ENCODE measurements around the gene LSM8.
A peak's percentile ranks its signal among the peaks of the same experiment; 100 is the strongest.
"Not testable (repeated sequence)": the region's sequence is repeated elsewhere in the genome, so short reads cannot be mapped to it uniquely, and the experiment has no call there.

The LSM8 gene

DNA sequence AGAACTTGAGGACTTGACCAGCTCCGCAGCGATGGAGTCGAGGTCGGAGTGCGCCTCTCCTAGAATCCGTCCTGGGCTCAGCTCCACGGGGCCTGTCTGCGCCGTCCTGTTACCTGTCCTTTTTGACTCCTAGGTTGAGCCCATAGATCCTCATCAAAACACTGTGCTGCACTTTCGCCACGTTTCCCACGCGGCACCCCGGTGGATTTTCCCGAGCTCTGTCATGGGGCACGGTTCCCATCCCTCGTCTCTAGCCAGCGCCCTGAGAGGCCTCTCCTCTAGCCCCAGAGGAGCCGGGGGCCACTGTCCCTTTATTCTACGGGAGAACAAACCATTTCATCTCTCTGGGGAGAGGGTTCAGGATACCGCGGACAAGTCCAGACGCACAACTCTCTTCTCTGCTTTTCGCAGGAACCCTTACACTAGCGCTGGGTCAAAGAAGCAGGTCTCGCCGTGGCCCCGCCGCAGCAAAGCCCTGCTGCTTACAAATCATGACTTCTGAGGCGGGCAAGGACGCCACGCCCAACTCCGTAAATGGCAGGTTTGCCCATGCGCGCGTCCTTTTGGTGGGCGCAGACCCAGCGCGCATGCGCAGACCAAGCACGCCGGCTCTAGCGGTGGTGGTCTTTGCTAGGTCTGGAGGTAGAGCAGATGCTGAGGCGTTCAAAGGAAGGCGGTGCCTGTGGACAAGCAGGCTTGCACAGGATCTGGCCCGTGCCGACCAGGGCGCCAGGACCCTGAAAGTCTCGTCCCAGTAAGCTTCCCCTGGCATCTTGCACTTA is 30.3 kb downstream of the LSM8 start:
- peak; percentile 77 to 83 for DNase-seq

DNA sequence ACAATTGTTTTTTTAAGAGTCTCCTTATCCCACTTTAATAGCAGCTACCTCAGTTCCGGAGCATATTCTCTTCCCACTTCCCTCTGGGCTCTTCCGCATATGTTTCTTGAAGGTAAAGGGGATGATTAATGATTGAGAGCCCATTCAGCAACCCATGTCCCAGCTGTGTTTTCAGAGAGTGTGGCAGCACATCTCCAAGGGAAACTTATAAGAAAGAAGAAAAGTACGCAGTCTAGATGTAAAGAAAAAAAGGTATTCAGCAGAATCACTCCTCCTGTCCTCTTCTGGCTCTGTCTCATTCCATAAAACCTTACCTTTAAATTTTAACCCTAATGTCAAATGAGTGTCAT is 30.8 kb downstream of the LSM8 start:
- DNase-seq = no peak

GRCh38 chr7:118217210-118217619 is 33.3 kb downstream of the LSM8 start:
- DNase-seq = no peak

GRCh38 chr7:118218413-118219156 is 34.6 kb downstream of the LSM8 start:
- DNase-seq = no peak

DNA sequence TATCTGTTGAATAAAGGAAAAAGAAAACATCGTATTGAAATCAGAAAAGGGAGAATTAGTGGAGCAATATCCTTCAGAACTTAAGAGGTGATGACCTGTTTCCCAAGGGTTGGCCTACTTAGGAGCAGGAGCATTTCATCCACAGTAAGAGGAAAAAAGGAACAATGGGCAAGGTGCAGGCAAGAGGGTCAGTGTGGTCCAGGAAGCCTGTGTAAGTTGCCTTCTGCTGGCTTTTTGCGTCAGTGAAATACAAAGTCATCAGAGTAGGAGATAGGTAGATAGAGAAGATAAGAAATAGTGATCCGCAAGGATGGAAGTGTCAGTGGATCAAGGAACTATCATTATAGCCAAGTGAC is 35.2 kb downstream of the LSM8 start:
- DNase-seq = no peak

DNA sequence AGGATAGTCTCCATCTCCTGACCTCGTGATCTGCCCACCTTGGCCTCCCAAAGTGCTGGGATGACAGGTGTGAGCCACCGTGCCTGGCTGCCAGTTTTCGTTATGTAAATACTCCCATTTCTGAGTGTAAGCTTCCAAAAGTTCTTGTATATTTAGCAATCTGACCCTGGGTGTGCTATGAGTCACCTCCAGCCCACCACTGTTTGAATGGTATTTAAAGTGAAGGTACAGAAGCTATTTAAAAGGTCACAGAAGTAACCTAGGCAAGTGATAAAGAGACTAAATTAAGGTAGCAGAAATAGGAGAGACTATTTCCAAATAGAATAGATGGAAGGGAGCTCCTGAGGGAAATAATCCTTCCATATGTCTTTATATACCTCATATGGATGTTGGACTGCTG is 36.6 kb downstream of the LSM8 start:
- no peak for DNase-seq

GRCh38 chr7:118222591-118222990 is 38.6 kb downstream of the LSM8 start:
- no peak for DNase-seq

GRCh38 chr7:118224521-118224920 is 40.6 kb downstream of the LSM8 start, which contains the start of gene ANKRD7:
Gene ANKRD7, plus strand, starts transcription at chr7:118224704. Its CDS starts 127 bp downstream, at chr7:118224831.
- no peak for DNase-seq

DNA sequence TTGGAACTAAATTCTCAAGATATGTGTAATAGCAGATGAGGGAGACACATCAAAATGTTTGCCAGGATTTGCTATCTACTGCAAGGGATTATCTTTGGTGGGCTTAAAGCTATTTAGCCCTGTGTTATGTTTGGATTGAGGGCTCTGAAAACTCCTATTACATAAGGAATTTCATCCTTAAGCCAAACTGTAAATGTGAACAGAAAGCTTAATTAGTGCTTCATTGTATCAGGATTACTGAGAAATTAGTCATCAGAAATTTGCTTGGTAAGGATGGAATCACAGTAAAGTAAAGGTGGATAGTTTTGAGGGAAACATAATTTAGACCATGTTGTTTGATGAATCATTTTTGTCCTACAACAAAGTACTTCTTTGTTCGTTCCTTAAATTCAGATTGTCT is 48.9 kb downstream of the LSM8 start:
- DNase-seq = no peak

DNA sequence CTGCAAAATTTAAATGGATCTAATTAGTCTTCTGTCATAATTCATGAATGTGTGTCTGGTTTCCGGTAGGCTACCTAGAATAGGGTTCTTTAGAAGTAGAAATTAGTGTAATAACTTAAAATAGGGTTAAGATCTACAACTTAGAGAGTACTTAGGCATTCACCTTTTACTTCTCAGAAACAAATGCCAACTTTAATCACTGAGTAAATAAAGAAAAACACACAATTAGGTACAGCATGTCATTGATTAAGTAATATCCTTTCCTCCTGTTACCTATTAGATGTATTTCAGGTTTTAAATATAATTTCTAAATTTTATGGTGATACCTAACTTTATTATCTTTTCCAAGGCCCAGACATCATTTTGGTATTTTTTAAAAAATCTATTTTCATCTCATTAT is 49.8 kb downstream of the LSM8 start:
- DNase-seq = no peak

DNA sequence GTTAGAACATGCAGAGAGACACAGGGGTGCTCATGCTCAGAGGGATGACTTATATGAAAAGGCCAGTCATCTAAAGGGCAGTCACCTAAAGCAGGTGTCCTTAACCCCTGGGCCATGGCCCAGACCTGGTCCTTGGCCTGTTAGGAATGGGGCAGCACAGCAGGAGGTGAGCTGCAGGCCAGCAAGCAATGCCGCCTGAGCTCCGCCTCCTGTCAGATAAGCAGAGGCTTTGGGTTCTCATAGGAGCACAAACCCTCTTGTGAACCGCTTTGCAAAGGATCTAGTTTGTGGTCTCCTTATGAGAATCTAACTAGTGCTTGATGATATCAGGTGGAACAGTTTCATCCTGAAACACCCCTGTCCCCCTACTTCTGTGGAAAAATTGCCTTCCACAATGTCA is 55.0 kb downstream of the LSM8 start:
- DNase-seq = no peak

DNA sequence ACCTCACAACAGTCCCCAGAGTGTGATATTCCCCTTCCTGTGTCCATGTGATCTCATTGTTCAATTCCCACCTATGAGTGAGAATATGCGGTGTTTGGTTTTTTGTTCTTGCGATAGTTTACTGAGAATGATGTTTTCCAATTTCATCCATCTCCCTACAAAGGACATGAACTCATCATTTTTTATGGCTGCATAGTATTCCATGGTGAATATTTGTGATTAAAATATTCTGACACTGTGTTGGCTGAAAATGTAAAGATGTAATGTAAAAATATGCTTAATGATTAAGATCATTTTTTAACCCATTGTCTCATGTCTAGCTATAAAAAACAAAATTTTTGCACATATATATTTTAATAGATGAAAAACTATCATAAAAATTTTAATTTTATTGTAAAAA is 56.4 kb downstream of the LSM8 start:
- not testable (repeated sequence) for DNase-seq

All from CD4-positive, alpha-beta T cell treated with Interleukin-4 for 1 hour (primary cell).